Measurements from ENCODE around the gene GADL1.

Gene GADL1

GRCh38 chr3:30752970-30753369 lies 141.5 kb downstream of the GADL1 start:
- DNase-seq, result peak; percentile 83 to 88

- DNase-seq, result no peak
Observed at GRCh38 chr3:30752491-30752890, 142.0 kb downstream of the GADL1 start.

DNA sequence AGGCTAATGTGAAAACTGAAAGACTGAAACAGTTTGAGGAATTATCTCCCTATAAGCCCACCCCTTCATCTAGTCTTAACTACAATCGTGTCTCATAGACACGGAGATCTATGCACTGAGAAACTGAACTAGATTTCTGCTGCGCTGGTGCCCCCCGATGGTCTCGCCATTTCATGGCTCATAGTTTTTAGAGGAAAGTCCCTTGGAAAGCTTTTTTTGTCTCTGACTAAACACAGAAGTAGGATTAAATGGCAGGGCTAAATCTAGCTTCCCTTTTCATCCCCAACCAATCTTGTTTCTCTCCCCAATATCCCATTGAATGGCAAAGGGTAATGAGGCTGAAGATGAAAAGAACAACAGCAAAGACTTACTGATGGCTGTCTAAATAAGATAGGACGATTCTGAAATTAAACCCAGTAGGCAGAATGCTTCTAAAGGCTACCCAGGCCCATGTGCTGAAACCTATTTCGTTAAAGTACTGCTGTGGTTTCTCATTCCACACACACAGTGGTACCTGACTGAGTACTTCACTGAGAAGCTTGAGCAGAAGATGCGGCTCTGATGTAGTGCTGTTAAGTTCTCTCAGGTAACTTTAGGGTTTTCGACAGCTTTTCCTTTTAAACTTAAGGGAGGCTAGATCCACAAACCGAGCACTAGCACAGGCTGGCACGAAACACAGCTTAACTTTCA lies 142.7 kb downstream of the GADL1 start:
- peak; percentile 58 to 65 for DNase-seq

GRCh38 chr3:30750967-30751366 lies 143.5 kb downstream of the GADL1 start:
- no peak for DNase-seq

DNA sequence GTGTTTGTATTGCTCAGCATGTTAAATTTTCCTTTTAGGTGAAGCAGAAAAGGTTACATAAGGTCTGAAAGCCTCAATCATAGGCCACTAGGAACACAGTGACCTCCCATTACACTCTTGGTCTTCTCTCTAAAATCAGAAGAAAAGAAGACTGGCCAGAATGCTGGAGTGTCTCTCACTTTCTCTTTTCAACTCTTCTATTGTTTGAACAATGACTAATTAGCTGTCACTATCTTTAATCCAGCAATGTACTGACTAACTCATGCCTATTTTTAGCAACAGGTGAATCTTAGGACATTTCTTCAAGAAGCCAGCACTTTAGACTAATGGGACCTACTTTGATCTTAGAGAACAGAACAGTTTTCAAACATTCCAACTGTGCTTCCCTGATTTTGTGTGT lies 145.2 kb downstream of the GADL1 start:
- DNase-seq, result no peak

DNA sequence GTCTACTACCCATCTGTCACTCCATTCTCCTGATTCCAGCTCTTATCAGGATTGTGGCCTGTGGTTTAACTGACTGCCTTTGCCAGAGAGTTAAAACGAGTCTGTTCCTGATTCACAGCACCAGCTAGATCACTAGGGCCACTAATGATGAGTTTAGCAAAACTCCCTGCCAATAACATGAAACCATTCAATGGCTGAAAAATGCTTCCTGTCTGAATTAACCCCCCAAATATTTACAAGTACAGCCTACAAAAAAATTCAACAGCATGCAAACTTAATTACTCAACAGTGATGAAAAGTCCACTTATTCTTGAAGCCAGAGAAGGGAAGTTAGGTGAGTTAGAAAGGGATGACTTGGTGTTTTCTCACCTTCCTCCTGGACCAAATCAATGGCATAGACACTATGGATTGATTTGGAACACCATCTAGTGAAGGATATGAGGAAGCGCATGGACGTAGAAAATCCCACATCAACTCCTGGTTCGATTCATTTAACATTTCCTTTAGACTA lies 146.6 kb downstream of the GADL1 start:
- DNase-seq, result no peak

DNA sequence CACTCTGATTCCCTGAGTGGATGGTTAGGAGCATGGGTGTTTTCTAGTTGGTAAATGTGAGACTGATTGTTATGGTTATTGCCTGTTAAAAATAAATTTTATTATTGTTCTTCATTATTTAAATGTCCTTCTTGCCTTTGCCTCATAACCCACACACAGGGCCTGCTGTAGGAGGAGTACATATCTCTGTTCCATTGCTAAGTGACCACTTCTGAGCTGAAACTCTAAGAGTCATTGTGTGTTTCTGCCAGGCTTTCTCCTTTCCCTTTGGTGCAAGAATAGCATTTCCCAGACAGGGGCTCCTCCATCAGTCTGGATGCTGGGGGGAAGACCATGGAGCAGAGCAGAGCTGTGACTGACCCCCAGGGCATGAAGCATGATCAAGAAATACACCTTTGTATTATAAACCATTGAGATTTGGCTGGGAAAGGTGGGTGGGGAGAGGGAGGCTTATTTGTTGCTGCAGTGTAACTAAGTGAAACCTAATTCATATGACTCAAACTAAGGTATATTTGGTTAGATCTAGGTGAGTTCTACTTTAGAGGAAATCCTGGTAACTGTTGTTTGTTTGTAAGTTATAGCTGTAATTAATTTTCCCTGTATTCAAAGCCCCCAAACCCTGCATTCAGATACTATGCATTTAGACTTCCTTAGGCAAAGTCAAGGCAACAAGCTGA lies 150.7 kb downstream of the GADL1 start:
- no peak for DNase-seq

DNA sequence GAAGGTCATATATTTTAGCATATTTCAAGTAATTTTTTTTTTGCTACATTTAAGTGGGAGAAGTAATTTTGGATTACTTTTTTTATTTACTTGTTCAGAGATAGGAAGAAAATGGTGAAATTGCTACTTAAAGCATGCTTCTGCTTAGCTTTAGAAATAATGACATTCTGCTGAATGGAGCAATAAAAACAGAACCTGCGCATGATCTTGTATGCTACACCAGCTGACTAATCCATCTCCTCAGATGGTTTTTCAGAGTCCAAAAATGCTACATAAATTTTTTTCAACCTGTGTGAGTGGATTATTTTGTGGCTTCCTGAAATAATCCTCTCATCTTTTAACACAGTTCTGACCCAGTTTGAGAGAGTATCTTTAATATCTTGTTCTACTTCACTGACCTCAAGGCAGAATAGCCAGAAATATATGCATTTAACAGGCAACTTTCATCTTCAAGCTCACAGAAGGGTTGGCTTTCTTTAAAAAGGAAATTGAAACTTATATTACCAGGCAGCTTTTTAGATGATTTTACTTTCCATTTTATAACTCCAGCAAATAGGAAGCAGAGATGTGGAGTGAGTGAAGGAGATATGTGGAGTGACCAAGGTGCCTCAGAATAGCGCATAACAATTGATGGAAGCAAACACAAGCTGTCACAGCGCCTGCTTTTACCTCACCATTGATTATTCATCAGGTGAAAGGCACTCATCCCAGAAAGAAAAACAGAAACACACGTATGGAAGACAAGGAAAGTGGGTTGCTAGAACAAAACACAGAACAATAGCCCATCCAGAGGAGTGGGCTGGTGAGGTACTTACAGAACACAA lies 151.5 kb downstream of the GADL1 start:
- no peak for DNase-seq

DNA sequence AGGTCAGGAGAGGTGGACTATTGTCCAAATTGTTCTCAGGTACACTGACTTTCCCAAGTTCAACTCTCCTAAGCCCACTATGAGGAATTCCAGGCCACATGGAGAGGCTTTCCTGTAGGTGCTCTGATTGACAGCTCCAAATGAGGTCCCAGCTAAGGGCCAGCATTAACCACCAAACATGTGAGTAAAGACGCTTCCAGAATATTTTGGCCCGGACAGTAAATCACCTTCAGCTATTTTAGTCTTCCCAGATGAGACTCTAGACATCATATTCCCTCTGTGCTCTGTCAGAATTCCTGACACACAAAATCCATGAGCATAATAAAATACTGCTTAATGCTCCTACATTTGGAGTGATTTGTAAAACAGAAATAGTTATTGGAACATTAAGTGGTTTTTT lies 152.6 kb downstream of the GADL1 start:
- DNase-seq, result no peak

DNA sequence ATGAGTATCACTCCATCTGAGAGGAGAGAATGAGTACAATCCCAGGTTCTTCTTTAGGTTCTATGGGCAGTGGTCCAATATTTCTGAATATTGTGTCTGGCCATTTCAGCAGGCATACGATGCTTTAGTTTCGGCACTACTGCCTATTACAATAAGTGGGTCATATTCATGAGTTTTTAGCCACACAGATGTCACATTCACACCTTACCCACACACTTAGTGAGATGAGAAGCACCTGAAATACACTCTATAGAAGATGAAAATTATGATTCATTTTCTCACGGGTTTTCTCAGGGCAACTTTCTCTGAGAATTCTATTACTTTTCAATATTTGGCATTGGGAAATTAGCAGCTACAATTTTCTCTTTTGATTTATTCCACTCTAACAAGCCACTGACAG lies 155.9 kb downstream of the GADL1 start:
- no peak for DNase-seq

DNA sequence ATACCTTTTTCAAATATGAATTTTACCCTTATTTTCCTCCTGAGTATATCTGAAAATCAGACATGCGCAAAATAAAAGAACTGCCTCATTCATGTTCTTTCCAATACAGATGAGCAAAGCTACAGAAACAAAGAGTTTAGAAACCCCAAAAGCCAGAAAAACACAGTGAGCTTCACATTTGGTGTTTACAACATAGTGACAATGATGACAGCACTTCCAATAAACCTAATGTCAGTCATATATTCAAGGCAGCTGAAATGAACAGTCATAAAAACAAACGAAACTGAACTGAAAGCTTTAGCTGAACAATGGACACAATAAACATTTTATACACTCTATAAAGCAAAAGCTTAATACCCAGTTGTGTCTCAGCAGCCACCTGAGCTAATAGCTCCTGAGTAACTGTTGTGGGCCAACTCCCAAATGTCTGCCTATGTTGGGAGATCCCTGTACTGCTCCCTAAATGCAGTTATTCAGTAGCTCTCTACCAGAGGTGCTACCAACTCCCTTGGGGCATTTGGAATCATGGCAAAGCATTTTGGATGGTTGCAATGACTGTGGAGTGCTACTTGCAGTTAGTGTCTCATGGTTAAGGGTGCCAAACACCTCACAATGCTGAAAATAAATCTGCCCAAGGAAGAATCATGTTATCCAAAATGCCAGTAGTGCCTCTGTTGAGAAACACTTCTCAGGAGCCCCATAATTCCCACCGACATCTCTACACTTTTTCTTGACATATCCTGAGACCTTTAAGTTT lies 156.5 kb downstream of the GADL1 start:
- no peak for DNase-seq

GRCh38 chr3:30733696-30734095 lies 160.8 kb downstream of the GADL1 start:
- DNase-seq, result no peak

DNA sequence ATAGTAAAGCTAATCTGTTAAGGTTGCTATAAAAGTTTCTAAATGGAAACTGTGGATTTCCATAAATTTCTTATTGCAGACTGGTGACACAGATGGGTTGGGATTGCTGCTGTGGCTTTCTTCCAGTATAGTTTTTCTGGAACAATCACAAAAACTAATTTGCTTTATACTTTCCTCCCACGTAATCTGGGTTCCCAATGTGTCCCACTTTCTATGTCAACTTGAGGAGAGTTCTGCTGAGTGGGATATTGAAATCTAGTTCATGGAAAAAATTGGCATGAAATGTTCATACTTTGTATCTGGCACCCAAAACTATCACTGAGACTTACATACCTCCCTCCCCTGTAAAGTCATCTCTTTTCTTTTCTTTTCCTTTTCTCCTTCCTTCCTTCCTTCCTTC lies 161.3 kb downstream of the GADL1 start:
- no peak for DNase-seq

DNA sequence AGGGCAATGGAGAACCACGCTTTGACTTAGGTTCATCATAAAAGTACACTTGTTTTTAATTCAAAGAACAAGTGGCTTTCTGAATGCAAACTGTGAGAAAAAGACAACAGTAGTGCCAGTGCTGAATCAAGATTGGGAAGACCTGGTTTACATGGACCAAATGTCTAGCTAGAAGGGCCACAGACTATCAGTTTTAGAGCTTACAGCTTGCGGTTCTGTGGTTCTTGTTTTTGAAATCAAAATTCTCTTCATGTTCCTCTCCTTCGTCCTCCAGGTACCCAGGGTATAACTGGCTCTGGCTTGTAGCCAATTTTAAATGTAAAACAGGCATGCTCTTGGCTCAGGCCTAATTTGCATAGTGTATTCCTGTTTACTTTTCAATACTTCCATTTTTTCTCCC lies 163.5 kb downstream of the GADL1 start:
- DNase-seq, result no peak

DNA sequence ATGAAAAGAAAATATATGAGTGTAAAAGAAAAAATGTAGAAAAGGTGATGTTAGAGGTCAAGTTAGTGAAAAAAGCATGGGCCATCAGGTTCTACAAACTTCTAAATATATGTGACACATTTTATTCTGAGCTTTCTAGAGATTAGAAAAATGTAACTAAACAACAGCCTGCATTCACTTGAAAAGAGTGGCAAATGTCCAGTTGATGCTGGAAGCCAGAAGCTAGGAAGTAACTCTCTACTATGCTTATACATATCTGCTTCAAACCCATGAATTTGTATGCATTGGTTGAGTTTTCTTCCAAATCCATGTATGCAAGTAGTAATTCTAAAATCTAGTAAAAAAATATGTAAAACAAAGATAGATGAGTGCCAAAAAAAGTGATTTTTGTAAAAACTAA lies 164.5 kb downstream of the GADL1 start:
- DNase-seq, result no peak

- no peak for DNase-seq
Observed at GRCh38 chr3:30729512-30729911, 164.9 kb downstream of the GADL1 start.

GRCh38 chr3:30728143-30728542 lies 166.3 kb downstream of the GADL1 start:
- DNase-seq, result no peak

GRCh38 chr3:30724863-30725262 lies 169.6 kb downstream of the GADL1 start:
- no peak for DNase-seq

DNA sequence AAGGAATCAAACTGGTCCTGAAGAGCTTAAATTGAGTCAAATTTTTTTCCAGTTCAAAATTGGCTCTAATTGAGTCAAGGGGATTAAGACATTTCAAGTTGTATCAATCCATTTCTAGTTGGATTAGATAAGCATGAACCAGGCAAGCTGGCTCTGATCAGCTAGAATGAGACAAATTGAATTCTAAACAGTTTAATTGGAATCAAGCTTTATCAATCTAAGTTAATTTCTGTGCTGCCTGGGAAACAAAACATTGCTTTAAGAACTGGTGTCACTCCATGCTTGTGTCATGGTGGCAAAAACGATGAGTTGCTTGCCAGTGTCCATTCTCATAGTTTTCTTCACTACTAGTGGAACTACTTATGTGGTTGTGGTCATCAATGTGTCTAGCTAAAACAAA lies 171.2 kb downstream of the GADL1 start:
- no peak for DNase-seq

DNA sequence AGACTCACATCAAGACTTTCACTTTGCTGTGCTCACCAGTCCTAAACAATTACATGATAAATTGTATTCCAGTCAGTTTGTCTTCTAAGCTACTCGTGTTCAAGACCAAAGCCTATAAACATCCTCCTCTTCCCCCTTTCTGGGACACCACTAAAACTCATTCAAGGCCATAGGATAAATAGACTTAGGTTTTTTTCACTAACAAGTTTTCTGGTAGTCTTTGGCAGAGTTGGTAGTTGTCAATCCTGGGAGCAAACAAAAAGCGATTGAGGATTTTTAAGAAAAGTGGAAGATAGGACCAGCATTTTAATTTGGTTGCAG lies 173.2 kb downstream of the GADL1 start:
- no peak for DNase-seq

- no peak for DNase-seq
Observed at GRCh38 chr3:30720586-30721313, 173.7 kb downstream of the GADL1 start.

- DNase-seq, result no peak
Observed at GRCh38 chr3:30719536-30719935, 174.9 kb downstream of the GADL1 start.
